HuH-7.5 (cell line): ENCODE results near the gene QRICH1.
A peak's percentile ranks its signal among the peaks of the same experiment; 100 is the strongest.
"Not testable (repeated sequence)": the region's sequence is repeated elsewhere in the genome, so short reads cannot be mapped to it uniquely, and the experiment has no call there.

Experiments
- DNase-seq: peaks from one replicate; pipeline ENCODE4 v3.0.0; 2011; ENCODE audit warnings: low spot score

The QRICH1 gene

DNA sequence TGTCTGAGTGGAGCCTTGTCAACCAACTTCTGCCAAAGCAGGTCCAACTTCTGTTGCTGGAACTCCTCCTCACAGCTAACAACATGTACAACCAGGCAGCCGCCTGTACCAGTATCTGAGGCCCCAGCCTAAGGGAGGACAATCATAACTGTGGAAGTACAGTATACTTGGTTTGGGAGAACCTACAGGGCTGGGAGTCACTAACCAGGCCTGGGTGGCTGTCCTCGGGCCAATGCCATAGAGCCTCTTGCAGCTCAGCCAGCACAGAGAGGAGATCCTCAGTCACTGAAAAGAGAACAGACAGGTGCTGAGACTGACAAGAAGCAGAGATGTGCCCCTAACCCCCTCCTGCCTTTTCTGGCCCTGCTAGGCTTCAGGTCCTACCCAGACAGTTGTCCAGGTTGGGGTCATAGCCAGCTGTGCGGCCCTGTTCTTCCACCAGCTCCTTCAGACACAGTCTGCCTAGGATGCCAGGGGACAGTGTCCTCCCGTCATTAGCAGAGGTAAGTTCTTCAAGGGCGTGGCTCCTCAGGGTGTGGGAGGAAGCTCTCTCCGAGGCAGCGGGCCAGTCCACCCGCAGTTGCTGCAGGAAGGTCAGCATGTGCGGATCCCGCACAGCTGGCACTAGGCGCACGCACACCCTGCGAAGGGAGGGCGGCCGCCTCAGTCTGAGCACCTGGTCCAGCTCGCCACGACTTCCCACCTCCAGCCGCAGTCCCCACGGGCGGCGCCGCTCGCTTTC is 76.5 kb downstream of the QRICH1 start:
- no peak for DNase-seq

DNA sequence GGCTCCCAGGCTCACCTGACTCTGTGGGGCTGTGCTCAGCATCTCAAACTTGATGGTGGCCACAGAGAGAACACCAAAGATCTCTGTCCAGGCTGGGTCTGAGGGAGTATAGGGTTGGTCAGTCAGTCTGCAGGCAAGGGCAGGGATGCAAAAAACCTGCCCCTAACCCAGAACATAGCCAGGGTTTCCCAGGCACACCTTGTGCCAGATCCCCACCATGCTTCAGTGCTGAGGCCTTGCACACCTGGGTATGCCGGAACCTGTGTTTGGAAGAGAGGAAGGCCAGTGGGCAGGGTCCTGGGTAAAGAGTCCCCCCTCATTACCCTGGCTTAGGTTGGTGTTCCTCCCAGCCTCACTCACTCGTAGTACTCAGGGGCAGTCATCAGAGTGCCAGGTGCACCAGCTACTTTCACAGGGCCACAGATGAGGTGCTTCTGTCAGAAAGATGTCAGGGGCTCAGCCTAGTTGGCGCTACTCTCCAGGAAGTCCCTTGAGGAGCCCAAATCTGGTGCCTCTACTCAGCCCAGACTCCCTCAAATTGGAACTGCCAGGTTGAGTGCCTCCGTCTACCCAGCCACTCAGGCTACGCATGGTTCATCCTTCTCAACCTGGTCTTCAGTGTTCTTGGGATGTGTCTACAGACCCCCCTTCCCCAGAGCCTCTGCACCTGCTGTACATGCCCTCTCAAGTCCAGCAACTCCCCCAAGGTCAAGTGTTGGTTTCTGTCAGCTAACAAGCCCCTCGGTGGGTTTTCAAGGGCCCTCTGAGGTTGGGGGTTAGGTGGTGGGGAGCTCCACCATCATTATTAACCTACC is 77.2 kb downstream of the QRICH1 start:
- DNase-seq, result no peak

DNA sequence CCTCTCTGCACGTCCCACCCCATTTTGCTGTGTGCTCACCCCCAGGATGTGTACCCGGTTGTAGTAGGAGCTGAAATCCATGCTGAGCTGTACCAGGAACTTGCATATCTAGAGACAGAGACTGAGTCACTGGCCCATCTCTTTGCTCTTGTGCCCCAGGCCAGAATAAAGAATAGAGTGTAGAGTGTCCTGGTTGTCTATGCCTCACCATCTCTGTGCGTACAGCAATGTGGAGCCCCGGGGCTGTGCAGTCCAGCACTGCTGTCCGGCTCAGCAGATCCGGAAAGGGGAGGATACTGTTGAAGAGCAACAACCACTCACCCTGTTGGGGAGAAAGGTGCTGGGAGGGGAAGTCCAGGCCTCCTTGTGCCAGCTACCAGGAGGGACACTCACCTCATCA is 78.1 kb downstream of the QRICH1 start:
- no peak for DNase-seq

DNA sequence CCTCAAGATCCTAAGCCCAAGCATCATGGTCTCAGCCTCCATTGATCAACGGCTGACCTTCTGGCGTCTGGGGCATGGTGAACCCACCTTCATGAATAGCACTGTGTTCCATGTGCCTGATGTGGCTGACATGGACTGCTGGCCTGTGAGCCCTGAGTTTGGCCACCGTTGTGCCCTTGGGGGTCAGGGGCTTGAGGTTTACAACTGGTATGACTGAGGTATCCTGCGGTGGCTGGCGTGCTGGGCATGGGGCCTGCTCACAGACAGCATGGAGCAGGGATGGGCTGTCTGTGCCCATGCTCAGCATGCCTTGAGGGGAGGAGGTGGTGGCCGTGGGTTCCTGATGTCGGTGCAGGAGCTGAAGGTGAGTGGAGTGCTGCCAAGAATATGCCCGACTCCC is 78.8 kb downstream of the QRICH1 start:
- DNase-seq, result no peak

DNA sequence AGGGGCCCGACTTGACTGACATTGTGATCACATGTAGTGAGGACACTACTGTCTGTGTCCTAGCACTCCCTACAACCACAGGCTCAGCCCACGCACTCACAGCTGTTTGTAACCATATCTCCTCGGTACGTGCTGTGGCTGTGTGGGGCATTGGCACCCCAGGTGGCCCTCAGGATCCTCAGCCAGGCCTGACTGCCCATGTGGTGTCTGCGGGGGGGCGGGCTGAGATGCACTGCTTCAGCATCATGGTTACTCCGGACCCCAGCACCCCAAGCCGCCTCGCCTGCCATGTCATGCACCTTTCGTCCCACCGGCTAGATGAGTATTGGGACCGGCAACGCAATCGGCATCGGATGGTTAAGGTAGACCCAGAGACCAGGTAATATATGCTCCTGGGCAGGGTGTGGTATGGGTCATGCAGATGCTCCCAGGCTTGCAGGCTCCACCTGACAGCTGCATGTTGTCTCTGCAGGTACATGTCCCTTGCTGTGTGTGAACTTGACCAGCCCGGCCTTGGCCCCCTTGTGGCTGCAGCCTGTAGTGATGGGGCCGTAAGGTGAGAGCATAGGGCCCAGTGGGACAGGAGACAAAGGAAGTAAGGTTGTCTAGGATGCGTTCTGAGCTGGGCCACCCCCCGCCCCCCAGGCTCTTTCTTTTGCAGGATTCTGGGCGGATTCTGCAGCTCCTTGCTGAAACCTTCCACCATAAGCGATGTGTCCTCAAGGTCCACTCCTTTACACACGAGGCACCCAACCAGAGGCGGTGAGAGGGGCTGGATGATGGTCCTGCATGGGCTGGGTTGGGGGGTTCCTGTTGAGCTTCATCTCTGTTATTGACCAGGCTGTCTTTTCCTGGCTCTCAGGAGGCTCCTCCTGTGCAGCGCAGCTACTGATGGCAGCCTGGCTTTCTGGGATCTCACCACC is 79.9 kb downstream of the QRICH1 start:
- DNase-seq, result peak; percentile 79

DNA sequence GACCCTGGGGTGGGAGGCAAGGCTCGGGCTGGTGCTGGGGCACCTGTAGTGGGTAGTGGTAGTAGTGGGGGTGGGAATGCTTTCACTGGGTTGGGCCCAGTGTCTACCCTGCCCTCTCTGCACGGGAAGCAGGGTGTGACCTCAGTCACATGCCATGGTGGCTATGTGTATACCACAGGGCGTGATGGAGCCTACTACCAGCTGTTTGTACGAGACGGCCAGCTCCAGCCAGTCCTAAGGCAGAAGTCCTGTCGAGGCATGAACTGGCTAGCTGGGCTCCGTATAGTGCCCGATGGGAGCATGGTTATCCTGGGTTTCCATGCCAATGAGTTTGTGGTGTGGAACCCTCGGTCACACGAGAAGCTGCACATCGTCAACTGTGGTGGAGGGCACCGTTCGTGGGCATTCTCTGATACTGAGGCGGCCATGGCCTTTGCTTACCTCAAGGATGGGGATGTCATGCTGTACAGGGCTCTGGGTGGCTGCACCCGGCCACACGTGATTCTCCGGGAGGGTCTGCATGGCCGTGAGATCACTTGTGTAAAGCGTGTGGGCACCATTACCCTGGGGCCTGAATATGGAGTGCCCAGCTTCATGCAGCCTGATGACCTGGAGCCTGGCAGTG is 80.6 kb downstream of the QRICH1 start:
- DNase-seq, result no peak

DNA sequence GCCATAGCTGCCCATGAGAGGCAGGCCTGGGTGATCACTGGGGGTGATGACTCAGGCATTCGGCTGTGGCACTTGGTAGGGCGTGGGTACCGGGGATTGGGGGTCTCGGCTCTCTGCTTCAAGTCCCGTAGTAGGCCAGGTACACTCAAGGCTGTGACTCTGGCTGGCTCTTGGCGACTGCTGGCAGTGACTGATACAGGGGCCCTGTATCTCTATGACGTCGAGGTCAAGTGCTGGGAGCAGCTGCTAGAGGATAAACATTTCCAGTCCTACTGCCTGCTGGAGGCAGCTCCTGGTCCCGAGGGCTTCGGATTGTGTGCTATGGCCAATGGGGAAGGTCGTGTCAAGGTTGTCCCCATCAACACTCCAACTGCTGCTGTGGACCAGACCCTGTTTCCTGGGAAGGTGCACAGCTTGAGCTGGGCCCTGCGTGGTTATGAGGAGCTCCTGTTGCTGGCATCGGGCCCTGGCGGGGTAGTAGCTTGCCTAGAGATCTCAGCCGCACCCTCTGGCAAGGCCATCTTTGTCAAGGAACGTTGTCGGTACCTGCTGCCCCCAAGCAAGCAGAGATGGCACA is 81.3 kb downstream of the QRICH1 start:
- DNase-seq, result no peak

DNA sequence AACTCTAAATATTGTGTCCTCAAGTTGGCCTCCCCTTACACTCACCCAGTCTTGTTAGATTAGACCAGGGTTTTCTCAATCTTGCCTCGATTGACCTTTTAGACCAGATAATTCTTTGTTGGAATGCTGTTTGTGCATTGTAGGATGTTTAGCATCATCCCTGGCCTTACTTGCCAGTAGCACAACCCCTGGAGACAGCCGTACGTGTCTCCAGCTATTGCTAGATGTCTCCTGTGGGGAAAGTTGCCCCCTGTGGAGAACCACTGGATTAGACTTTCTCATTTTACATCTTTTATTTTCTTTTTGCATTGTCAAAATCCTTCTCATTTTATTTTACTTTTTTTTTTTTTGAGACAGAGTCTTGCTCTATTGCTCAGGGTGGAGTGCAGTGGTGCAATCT is 84.5 kb downstream of the QRICH1 start:
- no peak for DNase-seq

DNA sequence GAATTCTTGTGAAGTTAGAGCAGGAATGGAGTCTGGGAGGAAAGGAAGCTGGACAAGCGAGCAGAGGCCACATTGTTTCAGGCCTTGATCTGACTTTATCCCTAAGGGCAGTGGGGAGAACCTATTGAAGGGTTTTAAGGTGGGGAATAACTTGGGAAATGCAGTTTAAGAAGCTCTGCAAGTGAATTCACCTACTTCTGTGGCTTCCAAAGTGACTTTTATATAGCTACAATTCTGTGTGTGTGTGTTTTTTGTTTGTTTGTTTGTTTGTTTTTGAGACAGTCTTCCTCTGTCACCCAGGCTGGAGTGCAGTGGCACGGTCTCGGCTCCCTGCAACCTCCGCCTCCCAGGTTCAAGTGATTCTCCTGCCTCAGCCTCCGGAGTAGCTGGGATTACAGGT is 85.2 kb downstream of the QRICH1 start:
- not testable (repeated sequence) for DNase-seq

DNA sequence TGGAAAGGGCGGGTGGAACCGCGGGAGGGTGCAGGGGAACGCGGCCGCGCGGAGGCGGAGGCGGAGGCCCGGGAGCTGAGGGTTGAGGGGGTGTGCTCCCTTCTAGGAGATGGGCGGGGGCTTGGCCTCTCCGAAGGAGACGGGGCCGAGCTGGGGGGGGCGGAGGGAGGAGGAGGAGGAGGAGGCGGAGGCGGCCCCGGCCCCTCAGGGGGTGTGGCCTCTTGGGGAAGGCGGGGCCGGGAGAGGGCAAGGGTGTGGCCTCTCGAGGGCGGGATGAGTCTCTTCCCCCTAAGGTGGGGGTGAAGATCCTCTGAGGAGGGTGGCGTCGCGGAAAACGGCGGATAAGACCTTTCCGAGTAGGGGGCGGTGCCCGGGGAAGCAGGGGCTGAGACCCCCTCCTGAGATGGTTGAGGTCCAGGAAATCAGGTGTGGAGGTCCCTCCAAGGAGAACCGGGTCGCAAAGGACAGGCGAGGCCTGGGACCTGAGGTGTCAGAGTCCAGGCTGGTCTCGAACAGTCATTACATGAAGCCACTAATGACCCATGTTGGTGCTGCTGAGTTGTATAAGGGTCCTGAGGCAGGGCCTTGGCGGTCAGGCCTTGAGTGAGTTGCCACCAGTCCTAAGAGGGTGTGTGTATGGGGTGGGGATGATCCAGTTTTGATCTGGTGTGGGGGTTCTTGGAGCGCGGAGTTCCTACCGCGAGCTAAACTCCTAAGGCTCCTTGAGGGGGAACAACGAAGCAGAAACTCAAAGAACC is 85.9 kb downstream of the QRICH1 start:
- peak; percentile 77 for DNase-seq

DNA sequence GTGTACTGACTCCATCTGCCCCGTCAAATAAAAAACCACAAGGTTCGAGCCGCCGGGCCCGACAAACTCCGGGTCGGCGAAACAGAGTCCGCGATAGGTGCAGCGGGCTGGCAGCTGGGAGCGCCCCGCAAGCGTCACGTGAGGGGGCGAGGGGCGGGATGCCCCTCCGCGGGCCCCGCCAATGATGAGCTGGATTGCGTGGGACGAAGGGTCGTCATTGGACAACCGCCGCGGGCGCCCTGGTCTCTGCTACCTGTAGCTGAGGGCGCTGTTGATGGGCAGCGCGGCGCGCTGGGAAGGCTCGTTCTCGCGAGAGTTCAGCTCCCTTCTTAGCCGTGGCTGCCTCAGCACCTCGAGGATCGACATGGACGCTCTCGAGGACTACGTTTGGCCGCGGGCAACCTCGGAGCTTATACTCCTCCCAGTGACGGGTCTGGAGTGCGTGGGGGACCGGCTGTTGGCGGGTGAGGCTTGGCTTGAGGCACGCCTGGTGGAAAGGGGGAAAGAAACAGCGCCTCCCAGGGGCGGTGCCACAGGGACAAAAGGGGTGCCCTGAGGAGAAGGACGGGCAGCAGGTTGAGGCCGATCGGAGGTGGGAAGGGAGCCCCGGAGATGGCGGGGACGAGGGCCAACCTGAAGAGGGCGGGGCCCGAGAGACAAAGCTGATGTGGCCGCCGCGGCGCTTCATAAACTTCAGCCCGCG is 86.7 kb downstream of the QRICH1 start, which contains the start of gene WDR6:
WDR6 (plus strand) TSS at position 324 of the 703 bp plus-strand sequence; CDS start at position 365, 41 bp downstream.
- DNase-seq, result peak; percentile 99

DNA sequence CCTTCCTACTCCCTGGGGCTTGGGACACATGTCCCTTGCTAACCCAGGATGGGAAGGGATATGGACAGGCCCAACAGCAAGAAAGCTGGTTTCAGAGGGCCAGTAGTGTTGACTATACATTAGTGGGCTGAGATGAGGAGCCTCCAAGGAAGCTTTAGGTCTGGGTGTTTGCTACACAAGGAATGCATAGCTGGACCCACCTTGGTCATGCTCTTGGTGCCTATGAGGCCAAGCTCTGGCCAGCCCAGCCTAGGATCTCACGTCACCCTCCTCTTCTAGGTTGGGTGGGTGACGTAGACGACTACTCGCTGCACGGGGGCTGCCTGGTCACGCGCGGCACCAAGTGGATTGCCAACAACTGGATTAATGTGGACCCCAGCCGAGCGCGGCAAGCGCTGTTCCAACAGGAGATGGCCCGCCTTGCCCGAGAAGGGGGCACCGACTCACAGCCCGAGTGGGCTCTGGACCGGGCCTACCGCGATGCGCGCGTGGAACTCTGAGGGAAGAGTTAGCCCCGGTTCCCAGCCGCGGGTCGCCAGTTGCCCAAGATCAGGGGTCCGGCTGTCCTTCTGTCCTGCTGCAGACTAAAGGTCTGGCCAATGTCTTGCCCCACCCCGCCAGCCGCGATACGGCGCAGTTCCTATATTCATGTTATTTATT is 87.3 kb downstream of the QRICH1 start:
- no peak for DNase-seq

DNA sequence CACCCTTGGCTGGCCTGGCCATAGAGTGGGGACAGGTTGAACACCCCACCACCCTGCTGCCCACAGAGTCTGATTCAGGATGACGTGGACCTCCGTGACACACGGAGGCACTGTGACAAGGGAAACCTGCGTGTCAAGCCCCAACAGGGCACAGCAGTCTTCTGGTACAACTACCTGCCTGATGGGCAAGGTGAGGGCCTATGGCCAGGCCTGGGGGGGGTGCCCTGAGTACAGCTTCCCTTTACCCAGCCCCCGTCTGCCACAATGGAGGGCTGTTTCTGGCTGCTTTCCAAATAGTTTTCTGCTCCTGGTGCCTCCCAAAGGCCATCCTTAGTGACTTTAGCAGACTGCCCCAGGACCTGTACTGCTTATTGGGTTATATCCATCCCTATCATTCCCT is 87.9 kb downstream of the QRICH1 start:
- DNase-seq, result no peak

DNA sequence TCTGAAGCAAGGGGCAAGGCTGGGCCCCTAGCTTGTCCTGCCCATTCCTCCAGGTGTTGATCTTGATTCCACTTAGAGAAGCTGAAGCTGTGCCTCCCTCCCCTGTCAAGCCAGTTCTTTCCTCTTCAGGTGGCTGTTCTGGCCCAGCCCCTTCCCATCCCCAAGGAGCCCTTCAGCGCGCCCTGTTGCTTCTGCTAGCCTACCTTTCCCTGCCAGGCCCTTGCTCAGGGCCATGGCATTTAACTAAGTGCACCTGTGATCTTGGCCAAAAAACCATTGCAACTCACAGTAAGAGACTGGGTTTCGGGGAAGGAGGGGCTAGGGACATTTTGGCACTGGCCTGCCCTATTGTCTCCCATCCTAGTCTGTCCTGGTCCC is 88.6 kb downstream of the QRICH1 start:
- DNase-seq, result no peak

DNA sequence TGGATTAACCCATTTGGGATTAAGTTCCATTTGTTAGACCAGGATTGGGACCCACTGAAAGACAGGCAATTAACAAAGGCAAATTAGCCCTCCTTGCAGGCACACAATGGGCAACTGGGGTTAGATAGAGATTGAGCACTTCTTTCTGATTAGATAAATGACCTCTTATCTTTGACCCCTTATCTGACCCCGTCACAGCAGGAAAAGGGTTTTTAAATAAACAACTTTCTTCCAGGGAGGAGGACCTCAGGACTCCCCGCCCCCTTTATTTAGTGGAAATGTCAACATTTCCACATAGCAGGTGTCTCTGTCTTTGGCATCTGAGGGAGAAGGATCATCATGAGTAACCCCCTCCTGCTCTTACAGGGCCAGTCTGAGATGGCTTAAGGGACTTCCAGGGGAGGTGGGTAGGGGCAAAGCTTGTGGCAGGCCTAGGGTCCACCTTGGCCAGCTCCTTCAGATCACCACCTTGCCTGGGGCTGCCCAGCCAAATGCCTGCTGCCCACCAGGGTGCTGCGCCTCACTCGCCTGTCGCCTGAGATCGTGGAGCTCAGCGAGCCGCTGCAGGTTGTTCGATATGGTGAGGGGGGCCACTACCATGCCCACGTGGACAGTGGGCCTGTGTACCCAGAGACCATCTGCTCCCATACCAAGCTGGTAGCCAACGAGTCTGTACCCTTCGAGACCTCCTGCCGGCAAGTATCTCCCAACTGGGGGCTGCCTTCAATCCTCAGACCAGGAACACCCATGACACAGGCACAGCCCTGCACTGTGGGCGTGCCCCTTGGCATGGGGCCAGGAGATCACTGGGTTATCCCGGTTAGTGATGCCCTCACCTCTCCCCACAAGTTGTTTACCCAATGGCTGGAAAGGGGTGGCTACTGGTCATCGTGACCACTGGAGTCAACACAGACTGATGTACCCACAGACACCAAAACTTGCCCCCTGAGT is 89.2 kb downstream of the QRICH1 start:
- no peak for DNase-seq

DNA sequence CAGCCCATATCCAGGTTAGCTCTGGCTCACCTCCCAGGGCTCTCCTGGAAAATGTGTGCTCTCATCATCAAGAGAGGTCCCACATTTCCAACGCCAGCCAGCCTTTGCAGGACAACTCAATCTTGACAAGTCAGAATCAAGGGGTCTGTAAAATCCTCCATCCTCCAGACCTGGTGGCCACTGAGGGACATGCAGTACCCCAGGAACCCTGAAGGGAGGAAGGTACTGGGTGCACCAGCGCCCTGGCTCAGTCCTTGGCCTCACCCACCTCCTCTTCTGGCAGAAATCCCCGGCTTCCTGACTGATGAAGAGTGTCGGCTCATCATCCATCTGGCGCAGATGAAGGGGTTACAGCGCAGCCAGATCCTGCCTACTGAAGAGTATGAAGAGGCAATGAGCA is 92.7 kb downstream of the QRICH1 start:
- DNase-seq, result no peak

DNA sequence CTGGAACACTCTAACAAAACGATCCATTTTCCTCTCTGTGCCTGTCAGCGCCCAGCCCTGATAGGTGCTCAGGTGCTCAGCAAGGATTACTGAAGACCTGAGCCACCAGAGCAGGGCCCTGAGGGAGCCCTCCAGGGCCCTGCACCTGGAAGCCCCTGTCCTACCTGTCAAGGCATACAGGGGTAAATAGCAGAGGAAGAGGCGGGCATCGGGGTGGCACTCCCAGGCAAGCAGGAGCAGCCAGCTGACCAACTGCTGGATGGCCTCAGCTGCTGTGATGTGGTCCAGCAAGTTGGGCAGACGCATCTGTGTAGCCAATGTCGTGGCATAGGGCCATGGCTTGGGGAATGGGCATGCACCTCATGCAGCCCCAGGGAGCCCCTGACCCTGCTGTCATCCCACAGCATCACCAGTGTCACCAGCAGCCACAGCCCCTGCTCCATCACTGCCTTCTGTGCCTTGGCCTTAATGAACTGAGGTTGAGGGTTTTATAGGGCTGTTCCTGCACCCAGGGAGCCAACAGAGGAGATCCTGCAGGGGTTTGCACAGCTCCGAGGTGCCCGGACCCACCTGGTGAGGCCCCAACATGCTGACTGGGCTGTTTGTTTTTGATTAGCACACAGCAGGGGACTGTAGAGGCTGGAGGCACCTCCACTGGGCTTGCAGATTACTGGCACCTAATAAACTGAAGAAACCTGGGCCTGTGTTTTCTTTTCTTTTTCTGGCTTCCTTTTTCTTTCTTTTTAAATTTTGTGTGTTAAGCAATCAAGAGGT is 94.6 kb downstream of the QRICH1 start:
- DNase-seq, result no peak
